HG02840 (cell line): ENCODE data around the gene CHST14.

Source experiments
- ATAC-seq: cut with Tn5 transposase; IDR thresholded peaks from one replicate; pipeline ENCODE4 v1.9.1; 2021; ENCODE audit warnings: mild to moderate bottlenecking, moderate library complexity, moderate number of reproducible peaks; ENCODE audit not compliant: unreplicated experiment, low FRiP score

CHST14 gene

GRCh38 chr15:40470423-40471104, at the start of gene CHST14:
CHST14 (plus strand) TSS chr15:40470984; CDS start chr15:40471214, 230 bp downstream.
- peak; percentile 54 for ATAC-seq

- ATAC-seq, result no peak
Measured at GRCh38 chr15:40421246-40422157, 49.3 kb upstream of the CHST14 start.

- no peak for ATAC-seq
Measured at GRCh38 chr15:40424483-40425115, 46.2 kb upstream of the CHST14 start.

GRCh38 chr15:40425681-40426080, 45.1 kb upstream of the CHST14 start:
- ATAC-seq, result no peak

- no peak for ATAC-seq
Measured at GRCh38 chr15:40427188-40427587, 43.6 kb upstream of the CHST14 start.

- ATAC-seq, result no peak
Measured at GRCh38 chr15:40428185-40428584, 42.6 kb upstream of the CHST14 start.

- no peak for ATAC-seq
Measured at GRCh38 chr15:40429068-40429710, 41.6 kb upstream of the CHST14 start.

GRCh38 chr15:40430271-40430805, 40.4 kb upstream of the CHST14 start:
- ATAC-seq, result no peak

- ATAC-seq, result no peak
Measured at GRCh38 chr15:40435023-40435709, 35.6 kb upstream of the CHST14 start.

GRCh38 chr15:40435710-40436089, 35.1 kb upstream of the CHST14 start:
- ATAC-seq, result no peak

GRCh38 chr15:40436116-40436891, 34.5 kb upstream of the CHST14 start:
- no peak for ATAC-seq

- no peak for ATAC-seq
Measured at GRCh38 chr15:40436892-40437751, 33.7 kb upstream of the CHST14 start.

GRCh38 chr15:40437752-40438687, 32.8 kb upstream of the CHST14 start:
- ATAC-seq, result no peak

- ATAC-seq, result no peak
Measured at GRCh38 chr15:40438712-40439111, 32.1 kb upstream of the CHST14 start.

- no peak for ATAC-seq
Measured at GRCh38 chr15:40439461-40439959, 31.3 kb upstream of the CHST14 start.

GRCh38 chr15:40439960-40440742, 30.6 kb upstream of the CHST14 start:
- ATAC-seq, result no peak
